Activated naive CD8-positive, alpha-beta T cell treated with anti-CD3 and anti-CD28 coated beads for 36 hours (primary cell): ENCODE data around the gene ACBD4. TPM values are rescaled to one million over a fixed set of nuclear protein-coding genes. Genes with fewer than 3 reads are reported as not detected.

ENCODE experiments used
- DNase-seq: peaks from one replicate; pipeline ENCODE4 v3.0.0; 2021
- H3K27ac Mint-ChIP-seq: one replicate; pipeline ENCODE4 v1.8.0; 2022; ENCODE audit warnings: mild to moderate bottlenecking, moderate library complexity, mixed read lengths
- H3K27me3 Mint-ChIP-seq: one replicate; pipeline ENCODE4 v1.8.0; 2022; ENCODE audit warnings: mild to moderate bottlenecking, mixed read lengths
- H3K36me3 Mint-ChIP-seq: one replicate; pipeline ENCODE4 v1.8.0; 2021; ENCODE audit warnings: mild to moderate bottlenecking, mixed read lengths
- H3K4me1 Mint-ChIP-seq: one replicate; pipeline ENCODE4 v1.8.0; 2021; ENCODE audit warnings: mixed read lengths
- H3K4me3 Mint-ChIP-seq: one replicate; pipeline ENCODE4 v1.8.0; 2022; ENCODE audit warnings: mild to moderate bottlenecking, moderate library complexity, mixed read lengths
- H3K9me3 Mint-ChIP-seq: one replicate; pipeline ENCODE4 v1.8.0; 2022; ENCODE audit warnings: mixed read lengths
- total RNA-seq, 2 experiments: library from RNA; stranded (reverse); gene quantifications; one replicate each; pipeline ENCODE4 v1.2.3, GENCODE V29; 2021

The ACBD4 gene
- total RNA-seq, 2 experiments from 2014 or later = 8.6 to 8.9 TPM

- no peaks in the 10 kb centered on the region for H3K36me3 Mint-ChIP-seq
- peak; percentile 68 for DNase-seq
- H3K27ac Mint-ChIP-seq = peak overlapping the region; percentile 65
- peaks cover 10% of the 10 kb centered on the region for H3K4me1 Mint-ChIP-seq
- H3K27me3 Mint-ChIP-seq = peaks cover 6% of the 10 kb centered on the region
- peak overlapping the region; percentile 83 for H3K4me3 Mint-ChIP-seq
- H3K9me3 Mint-ChIP-seq = no peaks in the 10 kb centered on the region
Observed at GRCh38 chr17:45132572-45133463, 2.7 kb upstream of the ACBD4 start.

GRCh38 chr17:45135978-45136791 lies 698 bp downstream of the ACBD4 start:
- peak overlapping the region; percentile 90 for H3K4me3 Mint-ChIP-seq
- DNase-seq = no peak
- peaks cover 10% of the 10 kb centered on the region for H3K4me1 Mint-ChIP-seq
- no peaks in the 10 kb centered on the region for H3K9me3 Mint-ChIP-seq
- H3K27ac Mint-ChIP-seq = peak overlapping the region; percentile 78
- H3K27me3 Mint-ChIP-seq = peaks cover 3% of the 10 kb centered on the region
- peaks cover 2% of the 10 kb centered on the region for H3K36me3 Mint-ChIP-seq

GRCh38 chr17:45136846-45137560 lies 1.5 kb downstream of the ACBD4 start:
- Mint-ChIP-seq H3K36me3 (peaks cover 2% of the 10 kb centered on the region), H3K9me3 (no peaks in the 10 kb centered on the region), H3K4me3 (peak overlapping the region; percentile 90), H3K27me3 (no peaks in the 10 kb centered on the region), H3K4me1 (peaks cover 9% of the 10 kb centered on the region), H3K27ac (no peak overlapping the region)
- DNase-seq = no peak

DNA sequence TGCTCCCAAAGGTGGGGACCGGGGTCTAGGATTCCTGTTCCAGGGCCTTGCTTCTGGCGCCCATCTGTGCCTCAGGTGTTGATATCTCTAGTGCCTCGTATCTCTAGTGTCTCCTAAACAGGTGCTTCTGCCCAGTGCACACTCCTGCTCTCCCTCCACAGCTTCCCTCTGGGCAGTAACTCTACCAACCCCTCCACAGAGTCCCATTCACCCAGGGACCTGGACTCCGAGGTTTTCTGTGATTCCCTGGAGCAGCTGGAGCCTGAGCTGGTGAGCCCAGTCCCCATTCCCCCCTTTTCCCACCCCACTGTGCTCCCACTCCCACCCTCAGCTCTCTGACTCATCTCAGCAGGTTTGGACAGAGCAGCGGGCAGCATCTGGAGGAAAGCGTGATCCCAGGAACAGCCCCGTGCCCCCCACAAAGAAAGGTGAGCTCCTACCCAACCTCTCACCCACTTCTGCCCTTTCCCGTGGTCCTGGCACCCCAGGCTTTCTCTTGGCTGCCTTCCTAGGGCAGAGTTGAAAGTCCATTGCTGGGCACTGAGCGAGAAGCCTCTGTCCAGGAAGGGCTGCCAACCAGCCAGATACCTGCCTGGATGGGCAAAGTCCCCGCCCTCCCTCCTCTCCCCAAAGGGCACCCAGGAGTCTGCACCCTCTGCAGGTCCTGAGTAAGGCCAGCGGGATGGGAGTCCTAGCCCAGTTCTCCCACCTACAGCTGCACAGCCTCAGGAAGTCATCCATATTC lies 2.2 kb downstream of the ACBD4 start:
- Mint-ChIP-seq H3K27ac (no peak overlapping the region), H3K9me3 (no peaks in the 10 kb centered on the region), H3K27me3 (no peaks in the 10 kb centered on the region), H3K4me3 (no peak overlapping the region), H3K4me1 (peaks cover 9% of the 10 kb centered on the region), H3K36me3 (peaks cover 2% of the 10 kb centered on the region)
- DNase-seq = no peak

DNA sequence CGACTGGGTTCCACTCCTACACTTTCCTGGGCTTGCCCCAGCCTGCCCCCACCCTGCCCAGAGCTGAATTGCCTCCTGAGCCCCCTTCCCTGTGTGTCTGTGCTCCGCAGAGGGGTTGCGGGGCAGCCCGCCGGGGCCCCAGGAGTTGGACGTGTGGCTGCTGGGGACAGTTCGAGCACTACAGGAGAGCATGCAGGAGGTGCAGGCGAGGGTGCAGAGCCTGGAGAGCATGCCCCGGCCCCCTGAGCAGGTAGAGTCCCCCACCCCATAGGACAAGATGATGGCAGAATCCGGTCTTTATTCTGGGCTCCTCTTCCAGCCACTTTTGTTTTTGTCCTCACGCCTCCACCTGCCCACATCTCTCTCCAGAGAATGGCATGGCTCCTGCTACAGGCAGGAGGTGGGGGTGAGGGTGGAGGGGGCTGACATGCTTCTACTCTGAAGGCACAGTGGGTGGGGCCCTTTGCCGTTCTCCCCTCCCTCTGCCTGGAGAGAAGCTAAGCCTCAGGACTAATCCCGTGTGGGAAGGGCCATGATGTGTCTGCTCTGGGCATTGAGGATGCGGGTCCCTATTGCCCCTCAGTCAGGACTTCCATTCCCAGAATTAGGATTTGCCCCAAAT lies 3.5 kb downstream of the ACBD4 start:
- peaks cover 11% of the 10 kb centered on the region for H3K4me1 Mint-ChIP-seq
- DNase-seq = no peak
- no peaks in the 10 kb centered on the region for H3K27me3 Mint-ChIP-seq
- H3K4me3 Mint-ChIP-seq = no peak overlapping the region
- no peak overlapping the region for H3K27ac Mint-ChIP-seq
- peaks cover 2% of the 10 kb centered on the region for H3K36me3 Mint-ChIP-seq
- no peaks in the 10 kb centered on the region for H3K9me3 Mint-ChIP-seq

DNA sequence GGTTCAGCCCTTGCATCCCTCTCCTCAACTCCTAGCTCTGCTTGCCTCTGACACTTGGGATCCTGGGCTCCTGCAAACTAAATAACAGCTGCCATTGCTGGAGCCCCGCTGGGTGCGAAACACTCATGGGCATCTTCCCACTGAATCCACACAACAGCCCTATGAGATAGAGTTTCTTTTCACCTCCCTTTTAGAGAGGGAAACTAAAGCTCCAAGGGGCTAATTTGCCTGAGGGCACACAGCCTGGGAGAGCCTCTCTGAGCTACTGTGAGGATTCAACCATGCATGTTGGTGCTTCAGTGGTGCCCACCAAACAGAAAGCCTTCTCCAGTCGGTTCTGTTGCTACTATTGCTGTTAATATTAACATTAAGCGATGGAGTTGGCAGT lies 4.0 kb downstream of the ACBD4 start:
- Mint-ChIP-seq H3K27me3 (no peaks in the 10 kb centered on the region), H3K4me1 (peaks cover 12% of the 10 kb centered on the region), H3K4me3 (no peak overlapping the region), H3K36me3 (peaks cover 2% of the 10 kb centered on the region), H3K27ac (no peak overlapping the region), H3K9me3 (no peaks in the 10 kb centered on the region)
- no peak for DNase-seq

DNA sequence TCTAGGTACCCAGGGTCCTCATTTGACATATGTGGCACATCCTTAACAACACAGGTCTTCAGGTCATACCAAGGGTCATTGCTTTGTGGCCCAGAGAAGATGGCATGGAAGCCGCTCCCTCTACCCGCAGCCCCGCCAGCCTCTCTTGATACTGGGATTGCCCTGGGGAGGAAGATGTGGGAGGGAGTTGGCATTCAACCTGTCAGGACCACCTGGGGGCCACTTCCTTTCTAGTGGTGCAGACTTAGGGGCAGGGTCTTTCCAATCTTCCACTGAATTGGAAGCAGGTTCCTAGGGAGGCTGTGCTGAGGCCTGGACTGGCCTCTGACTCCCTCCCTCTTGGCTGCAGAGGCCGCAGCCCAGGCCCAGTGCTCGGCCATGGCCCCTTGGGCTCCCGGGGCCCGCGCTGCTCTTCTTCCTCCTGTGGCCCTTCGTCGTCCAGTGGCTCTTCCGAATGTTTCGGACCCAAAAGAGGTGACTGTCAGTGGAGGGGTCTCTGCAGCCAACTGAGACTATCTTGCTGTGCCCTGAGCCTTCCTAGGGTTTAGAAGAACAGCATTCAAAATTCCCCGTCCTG lies 7.7 kb downstream of the ACBD4 start:
- Mint-ChIP-seq H3K27ac (peak overlapping the region; percentile 67), H3K4me3 (no peak overlapping the region), H3K9me3 (no peaks in the 10 kb centered on the region), H3K36me3 (peaks cover 8% of the 10 kb centered on the region), H3K27me3 (peaks cover under 1% of the 10 kb centered on the region), H3K4me1 (peaks cover 29% of the 10 kb centered on the region)
- DNase-seq = no peak

DNA sequence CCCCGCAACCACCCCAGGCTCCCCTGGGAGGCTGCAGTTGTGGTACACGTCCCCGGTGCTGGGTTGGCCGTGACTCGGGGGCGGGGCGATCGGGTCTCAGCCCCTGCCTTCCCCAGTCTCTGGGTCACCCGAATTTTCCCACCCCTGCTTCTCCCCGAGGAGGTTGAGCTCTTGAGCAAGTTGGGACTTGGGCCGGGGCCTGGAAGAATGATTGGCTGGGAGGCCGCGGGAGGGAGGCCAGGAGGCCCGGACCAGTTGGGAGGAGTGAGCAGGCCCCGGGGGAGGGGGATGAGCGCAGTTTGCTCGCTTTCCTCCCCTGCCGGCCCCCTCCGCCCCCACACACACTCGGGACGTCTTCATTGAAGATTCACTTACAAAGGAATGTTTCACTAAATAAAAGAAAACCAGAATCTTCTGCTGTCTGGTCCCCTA lies 8.3 kb downstream of the ACBD4 start:
- Mint-ChIP-seq H3K4me3 (peak overlapping the region; percentile 67), H3K27me3 (peaks cover 5% of the 10 kb centered on the region), H3K9me3 (no peaks in the 10 kb centered on the region), H3K27ac (peak overlapping the region; percentile 67), H3K36me3 (peaks cover 12% of the 10 kb centered on the region), H3K4me1 (peaks cover 33% of the 10 kb centered on the region)
- DNase-seq = peak; percentile 41

- Mint-ChIP-seq H3K27me3 (peaks cover 5% of the 10 kb centered on the region), H3K9me3 (no peaks in the 10 kb centered on the region), H3K4me3 (peak overlapping the region; percentile 67), H3K36me3 (peaks cover 17% of the 10 kb centered on the region), H3K4me1 (peaks cover 33% of the 10 kb centered on the region), H3K27ac (peak overlapping the region; percentile 67)
- peak; percentile 54 for DNase-seq
Observed at GRCh38 chr17:45144199-45145034, 8.9 kb downstream of the ACBD4 start.

DNA sequence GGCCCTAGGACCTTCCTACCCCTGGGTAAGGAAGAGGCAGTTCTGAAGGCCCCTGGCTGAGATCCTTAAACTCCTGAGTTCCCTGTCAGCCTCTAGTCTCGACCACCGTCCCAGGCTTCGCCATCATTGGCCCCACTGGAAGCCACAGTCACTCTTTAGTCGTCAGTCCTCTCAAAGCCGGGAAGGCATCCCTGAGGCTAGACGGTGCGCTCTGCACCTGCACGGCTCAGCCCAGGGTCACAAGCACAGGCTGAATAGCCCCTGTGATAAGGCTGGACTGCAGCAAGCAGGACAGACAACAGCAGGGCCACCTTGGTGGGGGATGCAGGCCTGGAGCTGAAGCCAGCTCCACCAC lies 9.5 kb downstream of the ACBD4 start:
- Mint-ChIP-seq H3K9me3 (no peaks in the 10 kb centered on the region), H3K27ac (peak overlapping the region; percentile 34), H3K36me3 (peaks cover 23% of the 10 kb centered on the region), H3K27me3 (peaks cover 5% of the 10 kb centered on the region), H3K4me1 (peaks cover 33% of the 10 kb centered on the region), H3K4me3 (no peak overlapping the region)
- DNase-seq = no peak

DNA sequence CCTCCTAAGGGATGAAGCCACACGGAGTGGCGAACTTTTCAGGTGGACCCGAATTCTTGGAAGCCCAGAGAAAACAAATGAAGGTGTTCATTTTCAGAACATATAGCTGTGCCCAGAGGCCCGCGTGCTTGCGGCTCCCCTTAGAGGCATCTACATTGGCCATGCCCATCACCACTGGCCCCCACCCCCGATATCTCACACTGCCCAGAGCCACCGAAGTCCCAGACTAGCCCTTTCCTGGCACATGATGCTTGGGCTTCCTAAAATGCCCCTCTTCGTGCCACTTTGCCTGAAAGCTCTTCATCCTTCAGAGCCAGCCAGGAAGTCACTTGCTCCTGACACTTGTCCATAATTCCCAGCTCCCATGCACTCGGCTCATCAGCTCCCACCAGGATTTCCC lies 10.7 kb downstream of the ACBD4 start:
- H3K9me3 Mint-ChIP-seq = no peaks in the 10 kb centered on the region
- peaks cover 29% of the 10 kb centered on the region for H3K36me3 Mint-ChIP-seq
- no peak for DNase-seq
- peaks cover 5% of the 10 kb centered on the region for H3K27me3 Mint-ChIP-seq
- peak overlapping the region; percentile 100 for H3K27ac Mint-ChIP-seq
- no peak overlapping the region for H3K4me3 Mint-ChIP-seq
- H3K4me1 Mint-ChIP-seq = peaks cover 34% of the 10 kb centered on the region

DNA sequence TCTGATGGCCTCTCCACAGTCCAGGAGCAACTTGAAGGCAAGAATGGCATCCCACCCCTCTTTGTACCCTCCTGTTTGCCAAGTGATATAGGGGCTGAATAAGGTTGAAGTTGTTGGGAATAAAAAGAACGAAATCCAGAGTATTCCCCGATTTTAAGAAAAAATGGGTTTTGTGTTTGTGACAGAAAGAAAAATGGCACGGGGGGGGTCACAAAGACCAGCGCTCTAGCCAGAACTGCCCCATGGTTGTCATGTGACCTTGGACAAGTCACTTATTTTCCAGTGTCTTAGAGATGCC lies 11.1 kb downstream of the ACBD4 start:
- Mint-ChIP-seq H3K4me1 (peaks cover 38% of the 10 kb centered on the region), H3K4me3 (peak overlapping the region; percentile 95)

DNA sequence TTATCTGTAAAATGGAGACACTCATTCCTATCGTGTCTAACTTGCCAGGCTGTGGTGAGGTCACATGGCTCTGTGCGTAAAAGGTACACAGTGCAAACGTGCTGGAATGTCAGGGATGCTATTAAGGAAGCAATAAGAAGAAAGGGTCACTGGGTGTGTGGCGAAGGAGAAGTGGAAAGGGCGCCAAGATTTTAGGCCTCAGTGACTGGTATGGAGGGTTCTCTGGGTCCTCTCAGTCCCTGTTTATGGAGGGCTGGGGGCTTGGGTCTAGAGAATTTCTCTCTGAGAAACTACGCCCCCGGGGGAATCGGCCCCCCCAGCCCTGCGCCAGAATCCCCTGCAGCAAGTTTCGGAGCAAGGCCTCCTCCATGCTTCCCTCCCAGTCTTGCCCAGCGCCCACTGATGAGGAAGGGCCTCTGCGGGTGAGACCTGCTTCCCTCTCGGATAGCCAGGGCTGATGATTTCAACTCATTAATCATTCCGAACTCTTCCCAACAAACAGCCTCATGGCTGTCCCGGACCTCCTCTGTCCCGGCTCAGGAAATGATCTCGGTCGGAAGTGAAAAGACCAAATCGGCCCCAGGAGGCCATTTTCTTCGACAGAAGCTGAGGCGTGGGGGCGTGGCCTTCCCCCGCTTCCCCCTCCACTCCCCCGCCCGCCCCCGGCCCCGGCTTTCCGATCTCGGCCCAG lies 11.5 kb downstream of the ACBD4 start:
- H3K9me3 Mint-ChIP-seq = no peaks in the 10 kb centered on the region
- H3K27me3 Mint-ChIP-seq = peaks cover 5% of the 10 kb centered on the region
- H3K4me1 Mint-ChIP-seq = peaks cover 40% of the 10 kb centered on the region
- peaks cover 33% of the 10 kb centered on the region for H3K36me3 Mint-ChIP-seq
- no peak for DNase-seq
- H3K4me3 Mint-ChIP-seq = peak overlapping the region; percentile 95
- peak overlapping the region; percentile 100 for H3K27ac Mint-ChIP-seq

More for the DNA sequence above, 11.1 kb downstream of the ACBD4 start:
- peak overlapping the region; percentile 100 for H3K27ac Mint-ChIP-seq
- no peaks in the 10 kb centered on the region for H3K9me3 Mint-ChIP-seq
- peaks cover 5% of the 10 kb centered on the region for H3K27me3 Mint-ChIP-seq
- peaks cover 33% of the 10 kb centered on the region for H3K36me3 Mint-ChIP-seq
- no peak for DNase-seq
